ENCODE measurements around the gene CALHM2. TPM values are rescaled to one million over a fixed set of nuclear protein-coding genes. Genes with fewer than 3 reads are reported as not detected.

Gene CALHM2
- polyA plus RNA-seq (0.92 to 1.2 TPM (median 1.1 TPM) in 3 replicates), polyA minus RNA-seq (0.96 to 2.5 TPM (median 1.4 TPM) in 3 replicates)
- not detected for polyA plus RNA-seq (2011; ENCODE audit: low read depth)
- polyA plus RNA-seq (2011; cell fraction: cytosol; rRNA removed), result 0.60 and 1.1 TPM in 2 replicates
- polyA plus RNA-seq (2011; cell fraction: nucleus; rRNA removed), result 1.1 TPM in 2 replicates
- 1.5 and 2.9 TPM in 2 replicates for polyA plus RNA-seq (2012; ENCODE audit: low replicate concordance)
- 4.2 TPM for polyA minus RNA-seq (2011; cell fraction: cytosol; rRNA and poly(A)+ RNA removed)
- 0.54 and 0.74 TPM in 2 replicates for polyA minus RNA-seq (2011; cell fraction: nucleus; rRNA and poly(A)+ RNA removed)

GRCh38 chr10:103451831-103452505 lies at the start of gene CALHM2:
TSS of gene CALHM2 (minus strand) at chr10:103452370. CDS start at chr10:103449941, 2,429 bp downstream.
- H3K36me3 ChIP-seq (ENCODE audit: control insufficient read depth in 2 of 2, extremely low read depth in 1 of 2, insufficient read depth in 2 of 2, low read length in 2 of 2), result peaks cover 7 to 17% of the 10 kb centered on the region in 2 experiments
- no peaks in the 10 kb centered on the region for H3K9me3 ChIP-seq (ENCODE audit: control insufficient read depth, low read depth, low read length)
- no peak for DNase-seq (ENCODE audit: low read depth, low spot score)
- no peak for TF ChIP-seq EZH2 (IDR thresholded peaks at IDR 0.05; ENCODE audit: low read length)
- no peak for TF ChIP-seq CTCF (optimal IDR thresholded peaks at IDR 0.05 in 1 of 3, IDR thresholded peaks at IDR 0.05 in 1 of 3, conservative IDR thresholded peaks at IDR 0.05 in 1 of 3; ENCODE audit: extremely low read depth in 1 of 3, insufficient read depth in 2 of 3, low read length in 3 of 3)
- peak within 1 kb of the TSS; percentile 60 for H2AFZ ChIP-seq (ENCODE audit: control insufficient read depth, low read length)
- H3K4me2 ChIP-seq (ENCODE audit: control insufficient read depth, extremely low read depth, insufficient read depth, low read depth, low read length), result peak within 1 kb of the TSS; percentile 76
- no peaks in the 10 kb centered on the region for H3K27me3 ChIP-seq (ENCODE audit: control insufficient read depth, extremely low read depth, insufficient read depth, low read length)
- no peak within 1 kb of the TSS for H3K27ac ChIP-seq (ENCODE audit: control insufficient read depth, insufficient read depth, low read length)
- H3K9me1 ChIP-seq (ENCODE audit: control insufficient read depth, extremely low read depth, insufficient read depth, low read length), result no peaks in the 10 kb centered on the region
- no peak for FAIRE-seq
- dilution Hi-C loops (cut with MboI; ENCODE audit: extremely low pct_ligation_motif_present, low sequenced_read_pairs), result no loop called here
- H3K9ac ChIP-seq (ENCODE audit: control insufficient read depth, extremely low read depth, insufficient read depth, low read length), result peak within 1 kb of the TSS; percentile 34
- peaks cover 15% of the 10 kb centered on the region for H3K4me1 ChIP-seq (ENCODE audit: control insufficient read depth, extremely low read depth, insufficient read depth, low read length)
- H4K20me1 ChIP-seq (ENCODE audit: control insufficient read depth, extremely low read depth, insufficient read depth, low read length), result no peaks in the 10 kb centered on the region
- peak within 1 kb of the TSS; percentile 18 to 55 (median 51) for H3K4me3 ChIP-seq (ENCODE audit: control insufficient read depth in 2 of 3, extremely low read depth in 1 of 3, insufficient read depth in 2 of 3, low read depth in 1 of 3, low read length in 3 of 3)
- H3K79me2 ChIP-seq (ENCODE audit: control insufficient read depth, insufficient read depth, low read length), result no peaks in the 10 kb centered on the region

GRCh38 chr10:103501186-103501585 lies 49.0 kb upstream of the CALHM2 start:
- no peak overlapping the region for H3K4me3 ChIP-seq (ENCODE audit: control insufficient read depth in 2 of 3, extremely low read depth in 1 of 3, insufficient read depth in 2 of 3, low read depth in 1 of 3, low read length in 3 of 3)
- H3K9ac ChIP-seq (ENCODE audit: control insufficient read depth, extremely low read depth, insufficient read depth, low read length), result no peak overlapping the region
- H3K9me3 ChIP-seq (ENCODE audit: control insufficient read depth, low read depth, low read length), result no peaks in the 10 kb centered on the region
- H2AFZ ChIP-seq (ENCODE audit: control insufficient read depth, low read length), result no peak overlapping the region
- H3K4me1 ChIP-seq (ENCODE audit: control insufficient read depth, extremely low read depth, insufficient read depth, low read length), result no peaks in the 10 kb centered on the region
- H3K4me2 ChIP-seq (ENCODE audit: control insufficient read depth, extremely low read depth, insufficient read depth, low read depth, low read length), result no peak overlapping the region
- DNase-seq (ENCODE audit: low read depth, low spot score), result no peak
- no peaks in the 10 kb centered on the region for H3K9me1 ChIP-seq (ENCODE audit: control insufficient read depth, extremely low read depth, insufficient read depth, low read length)
- FAIRE-seq, result no peak
- dilution Hi-C loops (cut with MboI; ENCODE audit: extremely low pct_ligation_motif_present, low sequenced_read_pairs), result no loop called here
- H4K20me1 ChIP-seq (ENCODE audit: control insufficient read depth, extremely low read depth, insufficient read depth, low read length), result no peaks in the 10 kb centered on the region
- H3K36me3 ChIP-seq (ENCODE audit: control insufficient read depth in 2 of 2, extremely low read depth in 1 of 2, insufficient read depth in 2 of 2, low read length in 2 of 2), result no peaks in the 10 kb centered on the region
- H3K79me2 ChIP-seq (ENCODE audit: control insufficient read depth, insufficient read depth, low read length), result no peaks in the 10 kb centered on the region
- TF ChIP-seq CTCF (optimal IDR thresholded peaks at IDR 0.05 in 1 of 3, IDR thresholded peaks at IDR 0.05 in 1 of 3, conservative IDR thresholded peaks at IDR 0.05 in 1 of 3; ENCODE audit: extremely low read depth in 1 of 3, insufficient read depth in 2 of 3, low read length in 3 of 3), result no peak
- TF ChIP-seq EZH2 (IDR thresholded peaks at IDR 0.05; ENCODE audit: low read length), result no peak
- no peak overlapping the region for H3K27ac ChIP-seq (ENCODE audit: control insufficient read depth, insufficient read depth, low read length)
- peaks cover 47% of the 10 kb centered on the region for H3K27me3 ChIP-seq (ENCODE audit: control insufficient read depth, extremely low read depth, insufficient read depth, low read length)

Data from keratinocyte (primary cell).